Caco-2 (cell line): Measurements from ENCODE around the gene MCOLN2. TPM values are rescaled to one million over a fixed set of nuclear protein-coding genes. Genes with fewer than 3 reads are reported as not detected.
"Not testable (repeated sequence)": the region's sequence is repeated elsewhere in the genome, so short reads cannot be mapped to it uniquely, and the experiment has no call there.

Experiments used
- BruUV-seq: library from RNA; stranded (reverse); fragments of 400-500 nt; replicated peaks from 2 replicates; lab custom pipeline; 2021; lab: Mats Ljungman, UMichigan
- CTCF ChIA-PET: fragments of 300-600 bp; sonication (Branson Sonifier 250); formaldehyde crosslinking; loops from one replicate; lab custom pipeline; 2022; ENCODE audit warnings: antibody characterized with exemption; lab: Charles Lee
- POLR2A ChIA-PET: fragments of 300-600 bp; sonication (Branson Sonifier 250); formaldehyde crosslinking; loops from one replicate; lab custom pipeline; 2022; ENCODE audit warnings: antibody characterized with exemption; lab: Charles Lee
- DNase-seq, 2 experiments: peaks; one replicate each; pipeline versions ENCODE4 v3.0.0 to v3.0.0-alpha.2; 2020 to 2022
- H3K27me3 ChIP-seq: replicated peaks from 2 replicates; pipeline ENCODE4 v1.6.0; 2011; ENCODE audit warnings: low read length; ENCODE audit not compliant: control insufficient read depth, insufficient read depth
- H3K36me3 ChIP-seq: 2 replicates; pipeline ENCODE4 v1.5.1; 2011; ENCODE audit warnings: low read length; ENCODE audit not compliant: control insufficient read depth, insufficient read depth
- H3K4me1 ChIP-seq: fragments of 250-450 bp; sonication (Bioruptor Pico); 2 replicates; pipeline ENCODE4 v1.5.1; 2020; ENCODE audit warnings: mild to moderate bottlenecking
- H3K4me3 ChIP-seq: 2 replicates; pipeline ENCODE4 v1.5.1; 2011; ENCODE audit warnings: low read depth, mild to moderate bottlenecking, control low read depth, low read length
- H3K9me3 ChIP-seq: fragments of 250-450 bp; sonication (Bioruptor Pico); 2 replicates; pipeline ENCODE4 v1.5.1; 2020; ENCODE audit warnings: mild to moderate bottlenecking, moderate library complexity
- H3K27ac Mint-ChIP-seq: one replicate; pipeline ENCODE4 v1.8.0; 2022; ENCODE audit warnings: mixed read lengths; ENCODE audit not compliant: unreplicated experiment
- H3K27me3 Mint-ChIP-seq: one replicate; pipeline ENCODE4 v1.8.0; 2022; ENCODE audit warnings: mixed read lengths; ENCODE audit not compliant: insufficient read depth, unreplicated experiment
- H3K36me3 Mint-ChIP-seq: one replicate; pipeline ENCODE4 v1.8.0; 2022; ENCODE audit warnings: mild to moderate bottlenecking, mixed read lengths; ENCODE audit not compliant: insufficient read depth, unreplicated experiment
- H3K4me1 Mint-ChIP-seq: one replicate; pipeline ENCODE4 v1.8.0; 2022; ENCODE audit warnings: low read depth, mixed read lengths; ENCODE audit not compliant: unreplicated experiment
- H3K4me3 Mint-ChIP-seq: one replicate; pipeline ENCODE4 v1.8.0; 2022; ENCODE audit warnings: mild to moderate bottlenecking, moderate library complexity, mixed read lengths; ENCODE audit not compliant: unreplicated experiment
- H3K9me3 Mint-ChIP-seq: one replicate; pipeline ENCODE4 v1.8.0; 2022; ENCODE audit warnings: mixed read lengths; ENCODE audit not compliant: unreplicated experiment
- CTCF ChIP-seq, 2 experiments: fragments of 200-600 bp in 1 of 2; IDR thresholded peaks; 1 replicate in 1 of 2; 2 replicates in 1 of 2; pipeline versions ENCODE4 v1.5.1 to v1.8.0; 2011 to 2022; ENCODE audit warnings: antibody characterized with exemption in 1 of 2, control low read depth in 1 of 2, inconsistent platforms in 1 of 2, low read depth in 1 of 2, low read length in 1 of 2, mild to moderate bottlenecking in 1 of 2, moderate library complexity in 1 of 2; ENCODE audit not compliant: insufficient read depth in 1 of 2, severe bottlenecking in 1 of 2, unreplicated experiment in 1 of 2
- intact Hi-C: fragments of 100-400 bp; cut with micrococcal nuclease; formaldehyde crosslinking; loops from one replicate; pipeline ENCODE4 v1.10.0; 2022; ENCODE audit not compliant: unreplicated experiment
- total RNA-seq: library from RNA; stranded (reverse); gene quantifications from 2 replicates; pipeline ENCODE4 v1.2.3, GENCODE V29; 2022

The MCOLN2 gene
- total RNA-seq, 1 experiment from 2014 or later: not detected

GRCh38 chr1:84907095-84907827 lies 89.7 kb downstream of the MCOLN2 start:
- Histone ChIP-seq H3K9me3 (no peaks in the 10 kb centered on the region), H3K4me3 (no peak overlapping the region), H3K36me3 (no peaks in the 10 kb centered on the region), H3K4me1 (no peaks in the 10 kb centered on the region), H3K27me3 (no peaks in the 10 kb centered on the region)
- ChIA-PET CTCF (no interaction called here), POLR2A (no interaction called here)
- no peak for DNase-seq
- peaks cover 4% of the 10 kb centered on the region for H3K9me3 Mint-ChIP-seq
- H3K4me1 Mint-ChIP-seq: no peaks in the 10 kb centered on the region
- H3K27ac Mint-ChIP-seq: no peak overlapping the region
- H3K27me3 Mint-ChIP-seq: peaks cover 14% of the 10 kb centered on the region
- H3K4me3 Mint-ChIP-seq: no peak overlapping the region
- no TSS peak for BruUV-seq
- H3K36me3 Mint-ChIP-seq: no peaks in the 10 kb centered on the region
- no peak for TF ChIP-seq CTCF (IDR thresholded peaks at IDR 0.05; ENCODE audit: insufficient read depth in 1 of 2, low read depth in 1 of 2, low read length in 1 of 2, severe bottlenecking in 1 of 2, unreplicated experiment in 1 of 2)
- intact Hi-C loops: no loop called here

- H3K36me3 Mint-ChIP-seq, CTCF ChIA-PET: not testable (repeated sequence)
Observed at GRCh38 chr1:84902727-84903126, 94.2 kb downstream of the MCOLN2 start.

GRCh38 chr1:84899969-84900368 lies 96.9 kb downstream of the MCOLN2 start:
- Mint-ChIP-seq H3K4me1 (no peaks in the 10 kb centered on the region), H3K36me3 (no peaks in the 10 kb centered on the region), H3K4me3 (no peak overlapping the region), H3K9me3 (peaks cover 9% of the 10 kb centered on the region), H3K27me3 (peaks cover 4% of the 10 kb centered on the region), H3K27ac (no peak overlapping the region)
- DNase-seq: no peak
- CTCF ChIA-PET: no interaction called here
- no TSS peak for BruUV-seq
- Histone ChIP-seq H3K4me3 (no peak overlapping the region), H3K36me3 (no peaks in the 10 kb centered on the region), H3K9me3 (no peaks in the 10 kb centered on the region), H3K4me1 (no peaks in the 10 kb centered on the region), H3K27me3 (no peaks in the 10 kb centered on the region; the same call in 1 of the 2 replicates)
- POLR2A ChIA-PET: no interaction called here
- intact Hi-C loops: no loop called here
- no peak for TF ChIP-seq CTCF (IDR thresholded peaks at IDR 0.05; ENCODE audit: insufficient read depth in 1 of 2, low read depth in 1 of 2, low read length in 1 of 2, severe bottlenecking in 1 of 2, unreplicated experiment in 1 of 2)

More at GRCh38 chr1:84902727-84903126, 94.2 kb downstream of the MCOLN2 start:
- H3K27me3 Mint-ChIP-seq, DNase-seq, H3K4me3 ChIP-seq, H3K4me1 Mint-ChIP-seq, intact Hi-C loops, BruUV-seq, H3K4me1 ChIP-seq, H3K9me3 Mint-ChIP-seq, H3K27ac Mint-ChIP-seq, H3K4me3 Mint-ChIP-seq, H3K27me3 ChIP-seq, H3K36me3 ChIP-seq, H3K9me3 ChIP-seq: not testable (repeated sequence)
- POLR2A ChIA-PET: interaction anchor here (0.6 kb wide), 1 partner anchor 51 kb away, joined by 3 read pairs; no protein-coding TSS in a partner anchor
